ENCODE measurements around the gene LYPD5.
"Not testable (repeated sequence)": the region's sequence is repeated elsewhere in the genome, so short reads cannot be mapped to it uniquely, and the experiment has no call there.

The LYPD5 gene, protein sequence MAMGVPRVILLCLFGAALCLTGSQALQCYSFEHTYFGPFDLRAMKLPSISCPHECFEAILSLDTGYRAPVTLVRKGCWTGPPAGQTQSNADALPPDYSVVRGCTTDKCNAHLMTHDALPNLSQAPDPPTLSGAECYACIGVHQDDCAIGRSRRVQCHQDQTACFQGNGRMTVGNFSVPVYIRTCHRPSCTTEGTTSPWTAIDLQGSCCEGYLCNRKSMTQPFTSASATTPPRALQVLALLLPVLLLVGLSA

DNA sequence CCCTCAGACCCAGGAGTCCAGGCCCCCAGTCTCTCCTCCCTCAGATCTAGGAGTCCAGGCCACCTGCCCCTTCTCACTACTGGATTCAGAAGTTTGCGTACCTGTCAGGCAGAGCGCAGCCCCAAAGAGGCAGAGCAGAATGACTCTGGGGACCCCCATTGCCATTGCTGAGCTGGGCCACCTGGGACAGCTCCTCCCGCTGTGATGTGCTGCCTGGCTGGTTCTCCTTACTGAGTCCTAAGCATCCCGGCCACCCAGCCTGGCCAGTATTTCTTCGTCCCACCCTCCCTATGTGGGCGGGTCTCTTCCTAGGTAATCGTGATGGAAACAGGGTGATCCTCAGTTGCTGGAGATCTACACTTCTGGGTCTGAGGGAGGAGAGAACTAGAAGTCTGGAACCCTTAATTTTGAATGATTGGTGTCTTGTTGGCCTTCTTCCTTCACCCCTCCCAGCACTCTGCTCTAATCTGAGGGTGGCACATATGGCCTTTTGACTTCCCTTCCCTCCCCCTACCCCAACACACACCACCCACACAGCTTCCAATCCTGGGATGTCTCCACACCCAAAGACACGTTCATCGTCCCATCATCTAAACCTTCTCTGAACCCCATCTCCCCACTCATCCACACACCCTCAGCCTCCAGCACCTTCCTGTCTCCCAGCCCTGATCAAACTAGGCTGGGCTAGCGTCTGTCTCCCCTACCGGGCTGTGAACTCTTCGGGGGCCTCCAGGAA is at the start of gene LYPD5:
Gene LYPD5 (minus strand): TSS at position 232 of the 736 bp plus-strand sequence. CDS start 67 bp downstream, at position 165.
- DNase-seq: no peak

DNA sequence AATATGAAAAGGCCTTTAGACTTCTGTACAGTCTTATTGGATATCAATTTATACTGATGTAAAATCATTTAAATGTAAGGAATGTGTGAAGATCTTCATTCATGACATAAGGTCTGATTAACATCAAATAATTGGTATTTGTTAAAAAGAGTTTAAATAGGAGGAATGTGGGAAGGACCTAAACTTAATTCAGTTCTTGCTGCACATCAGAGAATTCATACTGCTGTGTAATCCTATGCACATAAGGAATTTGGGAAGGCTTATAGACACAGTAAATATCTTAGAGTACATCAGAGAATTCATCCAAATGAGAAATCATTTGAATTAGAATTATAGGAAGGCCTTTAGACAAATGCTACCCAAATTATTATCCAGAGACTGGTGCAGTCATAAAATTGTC is 46.6 kb upstream of the LYPD5 start:
- no peak for DNase-seq

DNA sequence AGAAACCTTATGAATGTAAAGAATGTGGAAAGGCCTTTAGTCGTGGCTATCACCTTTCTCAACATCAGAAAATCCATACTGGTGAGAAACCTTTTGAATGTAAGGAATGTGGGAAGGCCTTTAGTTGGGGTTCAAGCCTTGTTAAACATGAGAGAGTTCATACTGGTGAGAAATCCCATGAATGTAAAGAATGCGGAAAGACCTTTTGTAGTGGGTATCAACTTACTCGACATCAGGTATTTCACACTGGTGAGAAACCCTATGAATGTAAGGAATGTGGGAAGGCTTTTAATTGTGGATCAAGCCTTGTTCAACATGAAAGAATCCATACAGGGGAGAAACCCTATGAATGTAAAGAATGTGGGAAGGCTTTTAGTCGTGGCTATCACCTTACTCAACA is 45.6 kb upstream of the LYPD5 start:
- no peak for DNase-seq

DNA sequence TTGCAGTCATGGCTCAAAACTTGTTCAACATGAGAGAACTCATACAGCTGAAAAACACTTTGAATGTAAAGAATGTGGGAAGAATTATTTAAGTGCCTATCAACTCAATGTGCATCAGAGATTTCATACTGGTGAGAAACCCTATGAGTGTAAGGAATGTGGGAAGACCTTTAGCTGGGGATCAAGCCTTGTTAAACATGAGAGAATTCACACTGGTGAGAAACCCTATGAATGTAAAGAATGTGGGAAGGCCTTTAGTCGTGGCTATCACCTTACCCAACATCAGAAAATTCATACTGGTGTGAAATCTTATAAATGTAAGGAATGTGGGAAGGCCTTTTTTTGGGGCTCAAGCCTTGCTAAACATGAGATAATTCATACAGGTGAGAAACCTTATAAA is 45.0 kb upstream of the LYPD5 start:
- no peak for DNase-seq

DNA sequence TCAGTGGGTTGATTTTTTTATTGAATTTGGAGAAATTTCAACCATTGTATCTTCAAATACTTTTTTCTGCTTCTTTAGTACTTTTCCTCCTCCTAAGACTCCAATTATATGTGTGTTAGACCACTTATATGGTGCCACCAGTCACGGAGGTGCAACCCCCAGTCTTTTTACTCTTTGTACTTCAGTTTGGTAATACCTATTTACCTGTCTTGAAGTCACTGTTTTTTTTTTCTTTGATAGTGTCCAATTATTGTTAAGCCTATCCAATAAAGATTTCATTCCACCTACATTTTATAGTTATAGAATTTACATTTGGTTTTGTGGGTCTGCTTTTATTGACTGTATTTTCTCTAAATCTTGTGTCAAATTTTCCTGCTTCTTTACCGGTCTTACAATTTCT is 39.8 kb upstream of the LYPD5 start:
- DNase-seq: no peak

DNA sequence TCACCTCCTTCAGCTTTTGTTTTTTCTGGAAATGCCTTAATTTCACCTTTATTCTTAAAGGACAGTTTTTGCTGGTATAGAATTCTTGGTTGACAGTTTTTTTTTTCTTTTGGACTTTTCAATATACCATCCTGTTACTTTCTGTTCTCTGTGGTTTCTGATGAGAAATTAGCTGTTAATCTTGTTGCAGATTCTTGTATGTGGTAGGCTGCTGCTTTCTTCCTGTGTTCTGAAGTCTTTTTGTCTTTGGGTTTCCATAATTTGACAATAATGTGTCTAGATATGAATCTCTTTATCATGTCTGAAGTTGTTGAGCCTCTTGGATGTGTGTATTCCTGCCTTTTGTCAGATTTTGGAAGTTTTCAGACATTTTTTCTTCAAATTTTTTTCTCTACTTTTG is 36.9 kb upstream of the LYPD5 start:
- DNase-seq: no peak

DNA sequence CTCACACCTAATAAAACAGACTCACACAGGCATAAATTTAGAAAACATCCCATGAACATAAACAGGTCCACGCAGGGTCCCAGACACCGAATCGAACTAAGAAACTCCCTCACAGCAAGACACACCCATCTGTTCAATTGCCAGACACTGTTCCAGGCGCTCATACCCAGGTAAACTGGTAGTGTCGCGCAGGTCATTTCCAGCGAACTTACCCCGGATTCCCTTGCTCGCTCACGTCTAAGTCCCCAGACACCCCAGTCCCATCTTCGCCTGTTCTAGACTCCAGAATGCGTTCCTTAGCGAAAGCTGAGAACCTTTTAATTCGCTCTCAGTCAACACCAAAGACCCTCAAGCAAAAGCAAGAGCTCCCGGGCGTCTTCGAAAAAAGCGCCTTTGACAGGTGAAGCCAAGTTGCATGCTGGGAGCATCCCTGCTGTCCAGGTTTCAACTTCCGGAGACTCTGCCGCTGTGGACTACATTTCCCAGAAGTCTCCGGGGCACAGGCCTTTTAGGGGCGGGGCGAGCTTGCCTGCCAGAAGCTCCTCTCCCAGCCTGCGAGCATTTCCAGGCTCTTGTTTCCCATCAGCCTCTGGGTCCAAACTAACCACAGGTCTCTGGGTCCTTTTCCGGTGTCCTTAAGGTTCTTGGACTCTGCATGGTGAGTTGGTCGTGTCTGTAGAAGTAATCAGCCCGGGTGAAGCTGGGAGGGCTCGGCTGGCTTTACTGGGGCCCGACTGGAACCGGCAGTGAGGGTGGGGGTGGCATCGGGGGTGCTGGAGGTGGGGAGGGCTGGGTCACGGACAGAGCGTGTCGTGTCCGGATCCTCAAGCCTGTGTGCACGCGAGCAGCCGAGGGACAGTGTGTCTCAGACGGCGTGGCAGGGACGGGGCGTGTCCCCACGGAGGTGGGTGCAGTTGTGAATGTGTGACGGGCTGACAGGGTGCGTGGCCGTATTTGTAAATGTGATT is 24.8 kb upstream of the LYPD5 start, which contains the start of gene ZNF283:
Gene ZNF283 (plus strand): TSS at position 535 of the 968 bp plus-strand sequence. CDS start 6,184 bp downstream, outside the sequence.
- DNase-seq: peak; percentile 93

DNA sequence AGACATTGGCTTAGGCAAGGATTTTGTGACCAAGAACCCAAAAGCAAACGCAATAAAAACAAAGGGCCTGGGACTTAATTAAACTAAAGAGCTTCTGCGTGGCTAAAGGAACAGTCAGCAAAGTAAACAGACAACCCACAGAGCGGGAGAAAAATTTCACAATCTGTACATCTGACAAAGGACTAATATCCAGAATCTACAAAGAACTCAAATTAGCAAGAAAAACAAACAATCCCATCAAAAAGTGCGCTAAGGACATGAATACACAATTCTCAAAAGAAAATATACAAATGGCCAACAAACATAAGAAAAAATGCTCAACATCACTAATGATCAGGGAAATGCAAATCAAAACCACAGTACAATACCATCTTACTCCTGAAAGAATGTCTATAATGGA is 22.3 kb upstream of the LYPD5 start:
- DNase-seq: not testable (repeated sequence)

DNA sequence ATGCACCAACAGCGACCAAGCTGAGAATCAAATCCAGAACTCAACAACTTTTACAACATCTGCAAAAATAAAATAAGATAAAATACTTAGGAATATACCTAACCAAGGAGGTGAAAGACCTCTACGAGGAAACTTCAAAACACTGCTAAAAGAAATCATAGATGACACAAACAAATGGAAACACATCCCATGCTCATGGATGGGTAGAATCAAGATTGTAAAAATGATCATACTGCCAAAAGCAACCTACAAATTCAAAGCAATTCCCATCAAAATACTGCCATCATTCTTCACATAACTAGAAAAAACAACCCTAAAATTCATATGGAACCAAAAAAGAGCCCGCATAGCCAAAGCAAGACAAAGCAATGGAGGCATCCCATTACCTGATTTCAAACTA is 21.6 kb upstream of the LYPD5 start:
- not testable (repeated sequence) for DNase-seq

DNA sequence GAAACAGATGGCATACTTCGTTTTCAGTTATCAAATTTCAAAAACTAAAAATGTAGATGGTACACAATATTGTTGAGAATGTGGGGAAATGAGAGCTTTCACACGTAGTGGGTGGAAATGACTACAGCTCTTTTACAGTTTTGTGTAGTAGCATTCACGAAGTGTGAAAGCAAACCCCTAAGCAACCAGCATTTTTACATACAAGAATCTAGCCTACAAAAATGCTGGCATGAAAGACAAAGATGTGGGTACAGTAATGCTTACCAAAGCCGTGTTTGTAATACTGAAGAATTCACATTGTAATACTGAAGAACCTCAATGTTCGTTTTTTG is 18.6 kb upstream of the LYPD5 start:
- DNase-seq: no peak

DNA sequence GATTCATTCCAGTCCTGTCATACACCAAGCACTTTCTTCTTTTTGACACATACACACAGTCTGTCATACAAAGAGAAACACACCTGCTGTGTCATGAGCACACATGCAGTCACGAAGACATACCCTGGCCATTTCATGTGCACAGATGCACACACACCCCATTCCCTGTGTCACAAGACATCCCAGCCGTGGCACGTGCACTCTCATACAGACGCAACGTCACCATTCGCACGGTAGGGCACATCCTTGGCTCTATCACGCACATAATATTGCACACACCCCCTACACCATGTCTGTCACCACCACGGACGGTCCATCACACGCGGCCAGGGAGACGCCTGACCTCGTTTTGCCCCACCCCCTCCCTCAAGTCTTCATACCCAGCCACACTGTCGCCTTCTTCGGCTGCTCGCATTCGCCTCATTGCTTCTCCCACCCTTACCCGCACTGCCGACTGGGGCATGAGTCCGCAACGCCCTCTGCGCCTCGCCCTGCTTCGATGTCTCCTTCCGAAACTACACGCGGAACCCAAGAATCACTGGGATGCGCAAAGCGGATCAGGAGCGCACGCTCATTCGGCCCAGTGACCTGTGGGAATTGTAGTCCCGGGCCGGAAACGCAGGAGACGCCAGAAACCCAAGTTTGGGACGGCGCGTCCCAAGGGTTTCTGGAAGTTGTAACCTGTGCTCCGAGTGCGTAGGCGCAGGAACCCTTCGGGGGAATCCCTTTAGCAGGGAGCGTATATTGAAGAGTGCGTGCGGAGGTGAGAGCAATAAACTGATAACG is 18.0 kb upstream of the LYPD5 start:
- peak; percentile 30 for DNase-seq

DNA sequence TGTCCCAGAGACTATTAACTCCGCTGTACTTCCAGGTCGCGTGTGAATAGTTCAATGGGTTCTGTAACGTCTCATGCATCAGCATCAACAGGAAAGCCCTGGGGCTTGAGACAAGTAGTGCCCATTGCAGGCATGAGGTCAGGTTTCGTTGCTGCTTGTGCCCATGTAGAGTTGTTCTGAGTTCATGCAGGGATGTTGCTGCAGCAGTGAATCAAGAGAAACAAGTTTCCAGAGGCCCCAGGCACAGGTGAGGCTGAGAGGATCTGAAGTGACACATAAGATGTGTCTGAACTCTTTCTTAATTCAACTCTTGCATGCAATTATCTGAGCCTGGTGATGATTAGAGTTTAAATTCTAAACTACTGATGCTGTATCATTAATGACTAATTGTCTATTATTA is 16.3 kb upstream of the LYPD5 start:
- no peak for DNase-seq

DNA sequence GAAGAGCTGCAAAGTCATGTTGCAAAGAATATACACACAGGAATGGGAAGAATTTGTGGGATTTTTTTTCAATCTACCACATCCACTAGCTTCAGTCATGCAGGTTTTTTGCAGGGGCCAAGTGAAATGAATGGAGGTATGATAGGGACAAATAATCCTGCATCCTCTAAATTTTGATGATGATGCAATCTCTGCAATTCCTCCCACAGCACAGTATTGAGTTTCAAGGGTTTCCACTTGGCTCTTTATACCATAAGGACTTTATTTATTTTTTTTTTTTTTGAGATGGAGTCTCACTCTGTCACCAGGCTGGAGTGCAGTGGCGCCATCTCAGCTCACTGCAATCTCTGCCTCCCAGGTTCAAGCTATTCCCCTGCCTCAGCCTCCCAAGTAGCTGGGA is 15.2 kb upstream of the LYPD5 start:
- DNase-seq: not testable (repeated sequence)

DNA sequence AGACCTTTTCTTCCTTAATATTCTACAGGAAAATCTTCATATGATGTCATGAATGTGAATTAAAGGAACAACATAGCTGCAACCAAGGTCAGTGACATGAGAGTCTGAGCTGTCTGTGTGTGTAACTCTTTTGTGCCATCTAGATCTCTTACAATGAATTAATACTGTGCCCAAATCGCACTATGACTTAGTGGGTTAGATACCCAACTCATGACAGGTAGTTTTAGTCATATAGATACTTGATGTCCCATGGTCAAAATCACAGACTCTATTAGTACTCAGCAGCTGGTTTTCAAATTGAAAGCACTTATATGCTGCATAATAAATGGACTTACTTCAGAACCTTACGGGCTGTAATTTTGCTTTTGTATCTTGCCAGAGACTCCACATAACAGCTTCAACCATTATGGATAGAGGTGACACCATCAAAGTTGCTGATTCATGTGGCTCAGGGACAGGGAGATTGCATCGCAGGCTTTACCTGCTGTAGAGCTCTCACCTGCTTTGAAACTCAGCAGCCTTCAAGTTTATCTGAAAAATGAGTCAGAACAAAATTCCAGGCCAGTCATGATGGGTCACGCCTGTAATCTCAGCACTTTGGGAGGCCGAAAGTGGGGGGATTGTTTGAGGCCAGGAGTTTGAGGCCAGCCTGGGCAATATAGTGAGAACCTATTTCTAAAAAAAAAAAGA is 12.6 kb upstream of the LYPD5 start:
- no peak for DNase-seq

DNA sequence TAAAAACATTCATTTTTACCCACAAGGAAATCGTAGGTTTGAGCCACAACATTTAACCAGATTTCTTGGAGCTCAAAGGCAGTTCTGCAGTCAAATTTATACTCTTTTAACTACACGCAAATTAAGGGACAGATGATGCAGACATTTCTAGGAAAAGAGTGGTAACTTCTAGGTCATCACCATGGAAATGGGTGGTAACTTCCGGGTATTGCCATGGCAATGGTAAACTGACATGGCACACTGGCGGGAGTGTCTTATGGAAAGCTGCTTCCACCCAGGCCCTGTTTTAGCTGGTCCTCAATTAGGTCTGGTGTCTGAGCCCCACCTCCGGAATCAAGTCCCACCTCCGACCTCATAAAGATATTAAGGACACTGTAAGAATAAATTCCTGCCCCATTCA is 10.4 kb upstream of the LYPD5 start:
- no peak for DNase-seq

DNA sequence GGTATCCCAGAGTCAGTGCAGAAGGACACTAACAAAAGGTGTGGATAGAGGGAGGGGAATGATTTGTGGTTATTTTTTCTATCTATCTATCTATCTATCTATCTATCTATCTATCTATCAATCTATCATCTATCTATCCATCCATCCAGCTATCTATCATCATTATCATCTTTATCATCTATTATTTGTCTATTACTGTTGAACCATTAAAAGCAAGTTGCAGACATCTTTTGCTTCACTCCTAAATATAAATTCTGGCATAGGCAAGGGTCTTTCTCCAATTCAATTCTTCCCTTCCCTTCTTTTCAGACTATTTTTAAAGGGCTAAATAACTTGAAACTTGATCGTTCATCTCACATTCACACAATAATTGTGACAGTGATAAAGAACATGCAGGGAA is 10.0 kb upstream of the LYPD5 start:
- DNase-seq: no peak

DNA sequence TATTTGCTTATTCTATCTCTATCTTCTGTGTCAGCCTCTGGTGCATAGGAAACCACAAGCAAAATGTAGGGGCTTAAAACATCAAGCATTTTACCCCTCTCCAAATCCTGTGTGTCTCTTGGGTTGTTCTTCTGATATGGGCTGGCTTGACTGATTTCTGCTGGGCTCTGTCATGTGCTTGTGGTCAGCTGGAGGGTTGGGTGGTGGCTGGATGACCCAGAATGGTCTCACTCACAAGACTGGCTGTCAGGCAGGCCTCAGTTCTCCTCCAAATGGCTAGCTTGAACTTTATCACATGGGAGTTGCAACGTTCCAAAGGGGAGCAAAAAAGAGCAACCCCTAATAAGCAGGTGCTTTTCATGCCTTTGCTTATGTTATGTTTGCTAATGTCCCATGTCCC is 9.6 kb upstream of the LYPD5 start:
- DNase-seq: no peak

DNA sequence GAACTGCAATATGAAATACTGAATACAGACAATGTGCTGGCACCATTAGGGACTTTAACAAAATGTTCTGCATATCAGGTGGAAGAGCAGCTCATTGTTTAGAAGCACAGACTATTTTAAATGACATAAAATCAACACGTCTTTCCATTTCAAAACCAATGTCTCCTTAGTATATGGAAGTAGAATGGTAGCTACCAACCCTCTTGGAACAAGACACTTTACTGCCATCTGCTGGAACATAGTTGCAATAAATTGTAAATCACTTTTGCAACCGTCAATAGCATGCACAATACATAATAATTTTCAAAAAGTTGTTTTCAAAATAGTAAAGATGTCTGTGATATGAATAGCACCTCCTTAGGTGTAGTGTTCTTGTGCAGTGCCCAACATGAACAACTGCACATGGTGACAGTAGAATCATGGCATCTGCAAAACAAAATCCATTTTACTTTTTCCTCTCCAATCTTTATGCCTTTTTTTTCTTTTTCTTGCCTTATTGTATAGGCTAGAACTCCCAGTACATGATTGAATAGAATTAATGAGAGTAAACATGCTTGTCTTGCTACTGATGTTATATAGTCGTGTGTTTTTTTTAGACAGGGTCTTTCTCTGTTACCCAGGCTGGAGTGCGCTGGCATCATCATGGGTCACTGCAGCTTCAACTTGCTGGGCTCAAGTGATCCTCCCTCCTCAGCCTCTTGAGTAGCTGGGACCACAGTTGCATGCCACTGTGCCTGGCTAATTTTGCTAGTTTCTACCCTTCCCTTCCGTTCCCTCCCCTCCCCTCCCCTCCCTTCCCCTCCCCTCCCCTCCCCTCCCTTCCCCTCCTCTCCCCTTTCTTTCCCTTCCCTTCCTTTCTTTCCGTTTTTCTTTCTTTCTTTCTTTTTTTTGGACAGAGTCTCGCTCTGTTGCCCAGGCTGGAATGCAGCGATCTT is 7.8 kb upstream of the LYPD5 start:
- DNase-seq: no peak

DNA sequence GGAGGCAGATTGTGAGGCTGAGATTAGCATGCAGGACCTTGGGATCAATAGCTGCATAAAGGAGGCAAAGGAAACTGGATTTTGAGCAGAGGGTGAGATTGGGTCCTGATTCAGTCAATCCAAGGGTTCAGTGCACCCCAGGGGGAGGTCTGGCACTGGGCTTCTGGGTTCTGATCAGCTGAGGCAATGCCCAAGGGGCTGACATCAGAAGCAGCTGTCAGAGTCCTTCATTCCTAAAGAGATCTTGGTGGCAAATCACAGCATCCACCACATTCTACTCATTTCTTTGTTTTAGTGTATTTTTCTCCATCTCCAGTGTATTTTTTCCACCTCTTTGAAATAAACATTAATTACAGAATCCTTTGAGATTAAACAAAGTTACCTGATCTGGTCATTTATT is 5.4 kb upstream of the LYPD5 start:
- DNase-seq: no peak

DNA sequence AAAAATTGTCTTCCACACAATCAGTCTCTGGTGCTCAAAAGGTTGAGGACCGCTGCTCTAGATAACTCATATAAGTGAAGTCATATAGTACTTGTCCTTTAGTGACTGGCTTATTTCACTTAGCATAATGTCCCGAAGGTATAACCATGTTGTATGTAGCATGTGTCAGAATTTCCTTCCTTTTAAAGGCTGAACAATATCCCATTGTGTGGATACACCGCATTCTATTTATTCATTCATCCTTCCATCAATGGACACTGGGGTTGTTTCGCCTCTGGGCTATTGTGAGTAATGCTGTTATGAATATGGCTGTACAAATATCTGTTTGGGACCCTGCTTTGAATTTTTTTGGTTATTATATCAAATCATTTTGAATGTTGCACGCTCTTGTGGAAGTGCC is 4.6 kb upstream of the LYPD5 start:
- no peak for DNase-seq

DNA sequence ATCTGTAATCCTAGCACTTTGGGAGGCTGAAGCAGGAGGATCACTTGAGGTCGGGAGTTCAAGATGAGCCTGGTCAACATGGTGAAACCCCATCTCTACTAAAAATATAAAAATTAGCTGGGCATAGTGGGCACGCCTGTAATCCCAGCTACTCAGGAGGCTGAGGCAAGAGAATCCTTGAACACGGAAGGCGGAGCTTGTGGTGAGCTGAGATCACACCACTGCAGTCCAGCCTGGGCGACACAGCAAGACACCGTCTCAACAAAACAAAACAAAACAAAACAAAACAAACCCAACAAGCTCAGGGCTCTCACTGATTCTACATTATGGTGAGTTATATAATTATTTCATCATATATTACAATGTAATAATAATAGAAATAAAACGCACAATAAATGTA is 4.2 kb upstream of the LYPD5 start:
- DNase-seq: not testable (repeated sequence)

All from right hindlimb (tissue), 1 donor.